Nephron (organoid): ENCODE results near the gene PEX16.
"Not testable (repeated sequence)": the region's sequence is repeated elsewhere in the genome, so short reads cannot be mapped to it uniquely, and the experiment has no call there.

Experiments used
- H3K27ac Mint-ChIP-seq, 3 experiments: 2 replicates each; pipeline ENCODE4 v1.8.0; 2020; ENCODE audit warnings: mixed read lengths in 3 of 3, mild to moderate bottlenecking in 2 of 3, moderate library complexity in 1 of 3
- H3K27me3 Mint-ChIP-seq: 2 replicates; pipeline ENCODE4 v1.8.0; 2021; ENCODE audit warnings: low read depth, mild to moderate bottlenecking, moderate library complexity, mixed read lengths
- H3K36me3 Mint-ChIP-seq: 2 replicates; pipeline ENCODE4 v1.8.0; 2020; ENCODE audit warnings: low read depth, mixed read lengths
- H3K4me1 Mint-ChIP-seq: 2 replicates; pipeline ENCODE4 v1.8.0; 2020; ENCODE audit warnings: mixed read lengths
- H3K4me3 Mint-ChIP-seq, 3 experiments: 2 replicates each; pipeline ENCODE4 v1.8.0; 2020; ENCODE audit warnings: mild to moderate bottlenecking in 3 of 3, mixed read lengths in 3 of 3, moderate library complexity in 2 of 3
- H3K9me3 Mint-ChIP-seq: 2 replicates; pipeline ENCODE4 v1.8.0; 2020; ENCODE audit warnings: mixed read lengths
- CTCF ChIP-seq, 3 experiments: fragments of 200-600 bp; sonication (generic); IDR thresholded peaks; one replicate each; pipeline ENCODE4 v1.5.0; 2021; ENCODE audit warnings: antibody characterized with exemption in 3 of 3; ENCODE audit not compliant: unreplicated experiment in 3 of 3

The PEX16 gene

GRCh38 chr11:45900916-45901617 is 16.6 kb downstream of the PEX16 start:
- no peak for TF ChIP-seq CTCF (IDR thresholded peaks at IDR 0.05; ENCODE audit: unreplicated experiment in 3 of 3)
- Mint-ChIP-seq H3K9me3 (no peaks in the 10 kb centered on the region), H3K4me1 (peaks cover 19% of the 10 kb centered on the region), H3K36me3 (peaks cover 8% of the 10 kb centered on the region), H3K27me3 (peaks cover 4% of the 10 kb centered on the region), H3K4me3 (peak overlapping the region; percentile 85 to 91 (median 91)), H3K27ac (peak overlapping the region; percentile 45 to 61 (median 54))

GRCh38 chr11:45900175-45900800 is 17.4 kb downstream of the PEX16 start:
- Mint-ChIP-seq H3K4me1 (peaks cover 22% of the 10 kb centered on the region), H3K27ac (peak overlapping the region; percentile 45 to 61 (median 54))
- H3K36me3 Mint-ChIP-seq, result not testable (repeated sequence)

GRCh38 chr11:45899448-45900174 is 18.1 kb downstream of the PEX16 start:
- Mint-ChIP-seq H3K27me3 (peaks cover 4% of the 10 kb centered on the region), H3K9me3 (no peaks in the 10 kb centered on the region), H3K36me3 (peaks cover 8% of the 10 kb centered on the region), H3K4me1 (peaks cover 28% of the 10 kb centered on the region), H3K4me3 (peak overlapping the region; percentile 83 to 87 (median 87)), H3K27ac (peak overlapping the region; percentile 58 to 87 (median 81))
- no peak for TF ChIP-seq CTCF (IDR thresholded peaks at IDR 0.05; ENCODE audit: unreplicated experiment in 3 of 3)

More at GRCh38 chr11:45900175-45900800, 17.4 kb downstream of the PEX16 start:
- peak overlapping the region; percentile 85 to 91 (median 91) for H3K4me3 Mint-ChIP-seq
- not testable (repeated sequence) for H3K9me3 Mint-ChIP-seq, H3K27me3 Mint-ChIP-seq

- no peak for TF ChIP-seq CTCF (IDR thresholded peaks at IDR 0.05; ENCODE audit: unreplicated experiment in 3 of 3)
- no peaks in the 10 kb centered on the region for H3K9me3 Mint-ChIP-seq
- H3K4me3 Mint-ChIP-seq, result peak overlapping the region; percentile 83 to 87 (median 87)
- H3K4me1 Mint-ChIP-seq, result peaks cover 28% of the 10 kb centered on the region
- peak overlapping the region; percentile 58 to 87 (median 81) for H3K27ac Mint-ChIP-seq
- peaks cover 4% of the 10 kb centered on the region for H3K36me3 Mint-ChIP-seq
- H3K27me3 Mint-ChIP-seq, result peaks cover 4% of the 10 kb centered on the region
Measured at GRCh38 chr11:45899086-45899447, 18.6 kb downstream of the PEX16 start.

GRCh38 chr11:45897556-45897955 is 20.1 kb downstream of the PEX16 start:
- H3K4me1 Mint-ChIP-seq, result peaks cover 33% of the 10 kb centered on the region
- H3K36me3 Mint-ChIP-seq, result no peaks in the 10 kb centered on the region
- TF ChIP-seq CTCF (IDR thresholded peaks at IDR 0.05; ENCODE audit: unreplicated experiment in 3 of 3), result no peak
- no peaks in the 10 kb centered on the region for H3K9me3 Mint-ChIP-seq
- peak overlapping the region in 1 of 3 experiments; percentile 46 for H3K4me3 Mint-ChIP-seq
- peak overlapping the region in 1 of 3 experiments; percentile 42 for H3K27ac Mint-ChIP-seq
- H3K27me3 Mint-ChIP-seq, result peaks cover 4% of the 10 kb centered on the region

GRCh38 chr11:45896422-45896984 is 21.2 kb downstream of the PEX16 start:
- H3K4me1 Mint-ChIP-seq, result peaks cover 33% of the 10 kb centered on the region
- no peaks in the 10 kb centered on the region for H3K36me3 Mint-ChIP-seq
- H3K9me3 Mint-ChIP-seq, result no peaks in the 10 kb centered on the region
- peaks cover 9% of the 10 kb centered on the region for H3K27me3 Mint-ChIP-seq
- H3K4me3 Mint-ChIP-seq, result peak overlapping the region in 2 of 3 experiments; percentile 30 to 50
- TF ChIP-seq CTCF (IDR thresholded peaks at IDR 0.05; ENCODE audit: unreplicated experiment in 3 of 3), result no peak
- H3K27ac Mint-ChIP-seq, result peak overlapping the region in 1 of 3 experiments; percentile 27
